Lower leg skin (tissue), 3 donors: ENCODE data around the gene TTC38.

Experiments used
- CTCF ChIP-seq, 3 donors: fragments of 450-650 bp; IDR thresholded peaks; one replicate each; pipeline ENCODE4 v1.5.1; 2016; ENCODE audit warnings: antibody characterized with exemption in 3 of 3, mild to moderate bottlenecking in 3 of 3, moderate library complexity in 2 of 3
- POLR2A ChIP-seq, 2 donors: fragments of 450-650 bp; IDR thresholded peaks; one replicate each; pipeline ENCODE4 v1.6.1; 2016 to 2017; ENCODE audit warnings: antibody characterized with exemption in 2 of 2, mild to moderate bottlenecking in 1 of 2, moderate library complexity in 1 of 2

GRCh38 chr22:46256358-46256958 lies 11.3 kb upstream of the TTC38 start:
- TF ChIP-seq CTCF (IDR thresholded peaks at IDR 0.05) (no peak), POLR2A (IDR thresholded peaks at IDR 0.05) (no peak)
